Calu3 (cell line): Measurements from ENCODE around the gene NCS1. TPM values are rescaled to one million over a fixed set of nuclear protein-coding genes. Genes with fewer than 3 reads are reported as not detected.

Experiments
- BruUV-seq: library from RNA; stranded (reverse); fragments of 400-500 nt; replicated peaks from 2 replicates; lab custom pipeline; 2021; lab: Mats Ljungman, UMichigan
- CTCF ChIA-PET: fragments of 300-600 bp; sonication (Branson Sonifier 250); formaldehyde crosslinking; loops from one replicate; lab custom pipeline; 2022; ENCODE audit warnings: antibody characterized with exemption; lab: Charles Lee
- DNase-seq: peaks from one replicate; pipeline ENCODE4 v3.0.0; 2022
- H3K27ac Mint-ChIP-seq: one replicate; pipeline ENCODE4 v1.8.0; 2022; ENCODE audit warnings: mixed read lengths; ENCODE audit not compliant: unreplicated experiment
- H3K27me3 Mint-ChIP-seq: one replicate; pipeline ENCODE4 v1.8.0; 2022; ENCODE audit warnings: mixed read lengths; ENCODE audit not compliant: unreplicated experiment
- H3K36me3 Mint-ChIP-seq: one replicate; pipeline ENCODE4 v1.8.0; 2022; ENCODE audit warnings: mild to moderate bottlenecking, moderate library complexity, mixed read lengths; ENCODE audit not compliant: insufficient read depth, unreplicated experiment
- H3K4me1 Mint-ChIP-seq: one replicate; pipeline ENCODE4 v1.8.0; 2022; ENCODE audit warnings: mild to moderate bottlenecking, low read depth, mixed read lengths; ENCODE audit not compliant: unreplicated experiment
- H3K4me3 Mint-ChIP-seq: one replicate; pipeline ENCODE4 v1.8.0; 2022; ENCODE audit warnings: mild to moderate bottlenecking, low read depth, moderate library complexity, mixed read lengths; ENCODE audit not compliant: unreplicated experiment
- H3K9me3 Mint-ChIP-seq: one replicate; pipeline ENCODE4 v1.8.0; 2022; ENCODE audit warnings: low read depth, mixed read lengths; ENCODE audit not compliant: unreplicated experiment
- intact Hi-C: fragments of 100-400 bp; cut with micrococcal nuclease; formaldehyde crosslinking; loops from one replicate; pipeline ENCODE4 v1.10.0; 2022; ENCODE audit not compliant: unreplicated experiment
- total RNA-seq: library from RNA; stranded (reverse); gene quantifications from 2 replicates; pipeline ENCODE4 v1.2.3, GENCODE V29; 2022
- TF ChIP-seq, protein P1 (sequence below): fragments of 200-600 bp; IDR thresholded peaks from one replicate; pipeline ENCODE4 v1.8.0; 2022; ENCODE audit warnings: antibody characterized with exemption; ENCODE audit not compliant: unreplicated experiment

The NCS1 gene
- total RNA-seq, 1 experiment from 2014 or later = 16.1 TPM

DNA sequence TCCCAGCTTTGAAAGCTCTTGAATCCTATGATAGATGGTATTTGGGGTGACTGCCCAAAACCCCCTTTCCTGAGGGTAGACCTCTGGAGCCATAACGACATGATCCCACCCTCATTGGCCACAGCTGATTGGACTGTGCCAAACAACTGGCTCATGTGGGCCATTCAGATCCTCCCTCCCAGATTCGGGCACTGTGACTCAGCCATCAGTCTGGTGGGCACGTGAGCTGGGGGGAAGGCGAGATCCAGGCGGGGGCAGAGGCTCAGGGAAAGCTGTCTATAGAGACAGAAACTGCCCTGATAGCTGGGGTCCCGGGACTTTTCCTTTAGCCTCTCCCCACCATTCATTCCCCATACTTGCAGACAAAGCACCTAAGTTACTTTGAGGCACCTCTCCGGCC, 15.1 kb upstream of the NCS1 start:
- intact Hi-C loops = no loop called here
- H3K9me3 Mint-ChIP-seq = no peaks in the 10 kb centered on the region
- H3K4me1 Mint-ChIP-seq = no peaks in the 10 kb centered on the region
- H3K27me3 Mint-ChIP-seq = no peaks in the 10 kb centered on the region
- no TSS peak for BruUV-seq
- no peak overlapping the region for H3K27ac Mint-ChIP-seq
- CTCF ChIA-PET = interaction anchor here (0.6 kb wide), 1 partner anchor 446 kb away, joined by 6 read pairs; no protein-coding TSS in a partner anchor
- H3K36me3 Mint-ChIP-seq = no peaks in the 10 kb centered on the region
- no peak overlapping the region for H3K4me3 Mint-ChIP-seq
- TF ChIP-seq, protein P1, sequence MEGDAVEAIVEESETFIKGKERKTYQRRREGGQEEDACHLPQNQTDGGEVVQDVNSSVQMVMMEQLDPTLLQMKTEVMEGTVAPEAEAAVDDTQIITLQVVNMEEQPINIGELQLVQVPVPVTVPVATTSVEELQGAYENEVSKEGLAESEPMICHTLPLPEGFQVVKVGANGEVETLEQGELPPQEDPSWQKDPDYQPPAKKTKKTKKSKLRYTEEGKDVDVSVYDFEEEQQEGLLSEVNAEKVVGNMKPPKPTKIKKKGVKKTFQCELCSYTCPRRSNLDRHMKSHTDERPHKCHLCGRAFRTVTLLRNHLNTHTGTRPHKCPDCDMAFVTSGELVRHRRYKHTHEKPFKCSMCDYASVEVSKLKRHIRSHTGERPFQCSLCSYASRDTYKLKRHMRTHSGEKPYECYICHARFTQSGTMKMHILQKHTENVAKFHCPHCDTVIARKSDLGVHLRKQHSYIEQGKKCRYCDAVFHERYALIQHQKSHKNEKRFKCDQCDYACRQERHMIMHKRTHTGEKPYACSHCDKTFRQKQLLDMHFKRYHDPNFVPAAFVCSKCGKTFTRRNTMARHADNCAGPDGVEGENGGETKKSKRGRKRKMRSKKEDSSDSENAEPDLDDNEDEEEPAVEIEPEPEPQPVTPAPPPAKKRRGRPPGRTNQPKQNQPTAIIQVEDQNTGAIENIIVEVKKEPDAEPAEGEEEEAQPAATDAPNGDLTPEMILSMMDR = no peak
- DNase-seq = no peak

DNA sequence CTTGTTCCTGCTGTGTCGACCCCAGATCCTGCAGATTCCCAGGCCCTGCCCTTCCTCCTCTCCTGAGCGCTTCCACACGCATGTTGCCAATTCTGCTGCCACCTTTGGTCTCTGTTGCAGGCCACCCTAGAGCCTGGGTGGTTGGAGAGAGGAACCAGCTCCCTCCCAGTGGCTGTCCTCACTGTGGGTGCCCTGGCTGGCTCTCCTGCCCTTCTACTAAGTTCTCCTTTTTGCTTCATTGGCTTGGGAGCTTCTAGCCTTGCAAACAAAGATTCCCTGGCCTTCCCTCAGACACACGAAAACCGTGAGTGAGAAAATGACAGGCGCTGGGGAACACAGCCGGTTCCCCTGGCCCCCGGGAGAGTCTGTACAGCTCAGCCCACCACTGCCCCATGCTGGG, 14.2 kb upstream of the NCS1 start:
- CTCF ChIA-PET = no interaction called here

GRCh38 chr9:130159057-130159456, 13.1 kb upstream of the NCS1 start:
- intact Hi-C loops = no loop called here
- H3K36me3 Mint-ChIP-seq = peaks cover 2% of the 10 kb centered on the region
- H3K4me1 Mint-ChIP-seq = no peaks in the 10 kb centered on the region
- H3K9me3 Mint-ChIP-seq = no peaks in the 10 kb centered on the region
- no peak overlapping the region for H3K4me3 Mint-ChIP-seq
- CTCF ChIA-PET = no interaction called here
- TF ChIP-seq, protein P1 = no peak
- no TSS peak for BruUV-seq
- H3K27ac Mint-ChIP-seq = no peak overlapping the region
- peaks cover 5% of the 10 kb centered on the region for H3K27me3 Mint-ChIP-seq
- DNase-seq = no peak

More for the DNA sequence above, 14.2 kb upstream of the NCS1 start:
- TF ChIP-seq, protein P1 = no peak
- BruUV-seq = no TSS peak
- no peak overlapping the region for H3K27ac Mint-ChIP-seq
- no peaks in the 10 kb centered on the region for H3K27me3 Mint-ChIP-seq
- H3K36me3 Mint-ChIP-seq = no peaks in the 10 kb centered on the region
- no peaks in the 10 kb centered on the region for H3K4me1 Mint-ChIP-seq
- no peak overlapping the region for H3K4me3 Mint-ChIP-seq
- no peak for DNase-seq
- no peaks in the 10 kb centered on the region for H3K9me3 Mint-ChIP-seq
- intact Hi-C loops = no loop called here

DNA sequence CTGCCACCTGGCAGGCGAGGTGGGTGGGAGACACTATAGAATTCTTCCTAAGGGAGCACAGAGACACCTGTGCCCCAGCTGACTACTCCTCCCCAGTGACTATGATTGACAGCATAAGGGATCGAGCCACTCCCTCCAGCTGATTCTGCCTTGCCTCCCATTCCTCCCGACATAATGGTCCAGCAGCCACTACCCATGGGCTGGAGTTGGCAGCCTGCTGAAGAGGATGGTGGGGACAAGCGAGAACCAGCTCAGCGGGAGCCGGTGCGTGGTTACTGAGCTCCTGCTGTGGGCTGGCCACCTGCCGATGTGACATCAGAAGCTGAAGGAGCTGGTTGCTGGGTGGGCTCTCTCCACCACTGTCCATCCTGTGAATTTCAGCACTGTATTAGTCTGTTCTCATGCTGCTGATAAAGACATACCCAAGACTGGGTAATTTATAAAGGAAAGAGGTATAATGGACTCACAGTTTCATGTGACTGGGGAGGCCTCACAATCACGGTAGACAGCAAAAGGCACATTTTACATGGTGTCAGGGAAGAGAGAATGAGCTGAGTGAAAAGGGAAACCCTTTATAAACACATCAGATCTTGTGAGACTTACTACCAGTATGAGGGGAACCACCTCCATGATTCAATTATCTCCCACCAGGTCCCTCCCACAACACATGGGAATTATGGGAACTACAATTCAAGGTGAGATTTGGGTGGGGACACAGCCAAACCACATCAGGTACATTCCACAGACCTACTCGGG, 12.1 kb upstream of the NCS1 start:
- CTCF ChIA-PET = no interaction called here

More for the DNA sequence above, 12.1 kb upstream of the NCS1 start:
- TF ChIP-seq, protein P1 = no peak
- Mint-ChIP-seq H3K4me1 (no peaks in the 10 kb centered on the region), H3K27me3 (peaks cover 13% of the 10 kb centered on the region), H3K9me3 (no peaks in the 10 kb centered on the region), H3K4me3 (no peak overlapping the region), H3K27ac (no peak overlapping the region), H3K36me3 (peaks cover 4% of the 10 kb centered on the region)
- intact Hi-C loops = no loop called here
- no peak for DNase-seq
- no TSS peak for BruUV-seq
